Measurements from ENCODE around the gene CD84.

GRCh38 chr1:160544647-160545046 lies 34.6 kb downstream of the CD84 start:
- TF ChIP-seq, protein P1, sequence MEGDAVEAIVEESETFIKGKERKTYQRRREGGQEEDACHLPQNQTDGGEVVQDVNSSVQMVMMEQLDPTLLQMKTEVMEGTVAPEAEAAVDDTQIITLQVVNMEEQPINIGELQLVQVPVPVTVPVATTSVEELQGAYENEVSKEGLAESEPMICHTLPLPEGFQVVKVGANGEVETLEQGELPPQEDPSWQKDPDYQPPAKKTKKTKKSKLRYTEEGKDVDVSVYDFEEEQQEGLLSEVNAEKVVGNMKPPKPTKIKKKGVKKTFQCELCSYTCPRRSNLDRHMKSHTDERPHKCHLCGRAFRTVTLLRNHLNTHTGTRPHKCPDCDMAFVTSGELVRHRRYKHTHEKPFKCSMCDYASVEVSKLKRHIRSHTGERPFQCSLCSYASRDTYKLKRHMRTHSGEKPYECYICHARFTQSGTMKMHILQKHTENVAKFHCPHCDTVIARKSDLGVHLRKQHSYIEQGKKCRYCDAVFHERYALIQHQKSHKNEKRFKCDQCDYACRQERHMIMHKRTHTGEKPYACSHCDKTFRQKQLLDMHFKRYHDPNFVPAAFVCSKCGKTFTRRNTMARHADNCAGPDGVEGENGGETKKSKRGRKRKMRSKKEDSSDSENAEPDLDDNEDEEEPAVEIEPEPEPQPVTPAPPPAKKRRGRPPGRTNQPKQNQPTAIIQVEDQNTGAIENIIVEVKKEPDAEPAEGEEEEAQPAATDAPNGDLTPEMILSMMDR (IDR thresholded peaks at IDR 0.05), result no peak
- no peak for TF ChIP-seq POLR2A (IDR thresholded peaks at IDR 0.05)

All from prostate gland (tissue), 2 donors.